Stimulated activated naive CD8-positive, alpha-beta T cell treated with anti-CD3 and anti-CD28 coated beads, Interleukin-15, Interleukin-2, amounts not matched to agents 100 ng/mL and 50 ng/mL, for 24 hours (primary cell): Measurements from ENCODE around the gene CASZ1.

Source experiments
- H3K27ac Mint-ChIP-seq: one replicate; pipeline ENCODE4 v1.8.0; 2021; ENCODE audit warnings: mild to moderate bottlenecking, mixed read lengths
- H3K27me3 Mint-ChIP-seq: one replicate; pipeline ENCODE4 v1.8.0; 2021; ENCODE audit warnings: mixed read lengths
- H3K36me3 Mint-ChIP-seq: one replicate; pipeline ENCODE4 v1.8.0; 2021; ENCODE audit warnings: low read depth, mixed read lengths
- H3K4me1 Mint-ChIP-seq: one replicate; pipeline ENCODE4 v1.8.0; 2021; ENCODE audit warnings: low read depth, mixed read lengths
- H3K4me3 Mint-ChIP-seq: one replicate; pipeline ENCODE4 v1.8.0; 2021; ENCODE audit warnings: mild to moderate bottlenecking, mixed read lengths
- H3K9me3 Mint-ChIP-seq: one replicate; pipeline ENCODE4 v1.8.0; 2021; ENCODE audit warnings: mixed read lengths

CASZ1 gene

GRCh38 chr1:10777749-10778574, 18.5 kb downstream of the CASZ1 start:
- H3K4me3 Mint-ChIP-seq, result no peak overlapping the region
- H3K4me1 Mint-ChIP-seq, result no peaks in the 10 kb centered on the region
- no peaks in the 10 kb centered on the region for H3K36me3 Mint-ChIP-seq
- H3K27ac Mint-ChIP-seq, result no peak overlapping the region
- H3K27me3 Mint-ChIP-seq, result no peaks in the 10 kb centered on the region
- H3K9me3 Mint-ChIP-seq, result no peaks in the 10 kb centered on the region

DNA sequence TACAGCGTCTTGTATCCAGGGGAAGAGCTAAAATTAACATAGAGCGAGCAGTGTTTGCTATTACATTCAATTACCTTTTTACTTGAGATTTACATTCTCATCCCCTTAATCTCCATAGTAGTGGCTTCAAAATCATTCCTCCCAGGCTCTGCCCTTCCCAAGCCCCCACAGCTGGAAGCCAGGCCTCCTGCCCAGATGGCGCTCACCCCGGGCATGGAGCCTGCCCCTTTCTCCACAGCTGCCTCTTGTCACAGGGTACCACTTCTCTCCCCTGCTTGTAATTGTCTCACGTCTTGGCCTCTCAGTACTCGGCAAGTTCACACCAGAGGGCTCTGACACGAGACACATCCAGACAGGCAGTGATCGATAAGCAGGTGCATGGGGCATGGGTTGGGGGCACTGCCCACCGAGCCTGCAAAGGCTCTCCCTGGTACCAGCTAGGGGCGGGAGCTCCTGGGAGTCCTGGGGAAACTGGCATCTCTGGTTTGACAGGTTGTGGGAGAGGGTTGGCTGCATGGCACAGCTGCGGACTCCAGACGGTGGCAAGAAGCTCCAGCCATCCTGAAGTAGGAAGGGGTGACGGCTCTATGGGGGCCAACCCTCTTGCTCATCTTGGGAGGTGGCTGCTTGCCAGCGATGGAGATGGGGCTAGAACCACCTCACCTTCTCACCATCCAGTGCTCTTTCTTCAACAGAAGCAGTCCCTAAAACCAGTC, 20.1 kb downstream of the CASZ1 start:
- no peak overlapping the region for H3K4me3 Mint-ChIP-seq
- no peaks in the 10 kb centered on the region for H3K4me1 Mint-ChIP-seq
- no peaks in the 10 kb centered on the region for H3K36me3 Mint-ChIP-seq
- H3K27ac Mint-ChIP-seq, result no peak overlapping the region
- no peaks in the 10 kb centered on the region for H3K9me3 Mint-ChIP-seq
- no peaks in the 10 kb centered on the region for H3K27me3 Mint-ChIP-seq

DNA sequence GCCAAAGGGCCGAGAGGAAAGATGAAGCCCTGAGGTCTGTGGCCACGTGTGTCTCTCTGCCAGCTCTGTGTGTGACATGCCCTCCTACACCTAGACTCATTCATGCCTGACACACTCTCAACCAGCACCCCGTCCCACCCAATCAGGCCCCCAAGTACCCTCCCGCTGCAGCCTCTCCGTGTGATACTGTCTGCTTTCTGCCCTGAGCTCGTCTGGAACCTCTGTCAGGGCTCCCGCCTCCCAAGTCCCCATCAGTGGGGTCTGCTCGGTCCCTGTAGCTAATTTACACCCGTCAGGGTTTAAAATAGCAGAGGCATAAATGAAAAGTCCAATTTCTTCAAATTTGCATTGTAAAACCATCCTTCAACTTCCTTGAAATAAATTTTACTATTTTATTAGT, 20.7 kb downstream of the CASZ1 start:
- Mint-ChIP-seq H3K4me3 (no peak overlapping the region), H3K9me3 (no peaks in the 10 kb centered on the region), H3K36me3 (no peaks in the 10 kb centered on the region), H3K4me1 (no peaks in the 10 kb centered on the region), H3K27me3 (no peaks in the 10 kb centered on the region), H3K27ac (no peak overlapping the region)

- no peak overlapping the region for H3K4me3 Mint-ChIP-seq
- H3K36me3 Mint-ChIP-seq, result no peaks in the 10 kb centered on the region
- no peak overlapping the region for H3K27ac Mint-ChIP-seq
- no peaks in the 10 kb centered on the region for H3K27me3 Mint-ChIP-seq
- no peaks in the 10 kb centered on the region for H3K4me1 Mint-ChIP-seq
- H3K9me3 Mint-ChIP-seq, result no peaks in the 10 kb centered on the region
These were observed 21.7 kb downstream of the CASZ1 start for GRCh38 chr1:10774615-10775310.

DNA sequence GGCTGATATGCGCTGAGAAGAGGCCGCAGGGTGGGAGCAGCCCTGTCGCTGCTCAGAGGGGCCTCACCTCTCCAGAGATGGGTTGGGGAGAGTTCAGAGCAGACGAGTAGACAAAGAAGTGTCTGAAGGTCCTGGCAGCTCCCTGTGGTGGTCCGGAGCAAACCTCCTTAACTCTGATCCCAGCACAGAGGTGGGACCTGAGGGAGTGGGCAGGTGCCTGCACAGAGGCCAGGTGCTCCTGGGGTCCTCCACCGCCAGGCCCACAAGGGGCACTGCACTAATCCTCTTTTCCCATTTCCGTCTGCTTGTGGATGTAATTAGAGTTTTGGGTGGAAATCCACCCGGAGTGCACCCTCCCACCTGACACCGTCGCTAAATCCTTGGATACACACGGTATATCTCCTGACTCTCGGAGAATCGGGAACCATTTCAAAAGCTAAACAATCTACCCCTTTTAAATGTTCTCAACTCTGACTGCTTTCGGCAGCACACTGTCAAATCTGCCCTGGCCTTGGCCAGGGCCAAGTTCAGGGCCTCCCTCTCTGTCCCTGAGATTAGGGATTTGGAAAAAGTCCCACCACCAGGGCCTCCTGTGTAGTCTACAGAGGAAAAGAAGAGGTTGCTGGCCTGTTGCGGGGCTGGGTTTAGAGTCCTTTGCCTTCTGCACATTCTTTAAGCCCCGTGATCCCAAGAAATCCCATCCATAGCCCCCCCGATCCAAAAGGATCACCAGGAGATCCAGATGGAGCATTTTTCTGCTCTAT, 22.4 kb downstream of the CASZ1 start:
- no peaks in the 10 kb centered on the region for H3K9me3 Mint-ChIP-seq
- H3K27ac Mint-ChIP-seq, result no peak overlapping the region
- H3K4me1 Mint-ChIP-seq, result no peaks in the 10 kb centered on the region
- no peak overlapping the region for H3K4me3 Mint-ChIP-seq
- H3K36me3 Mint-ChIP-seq, result no peaks in the 10 kb centered on the region
- H3K27me3 Mint-ChIP-seq, result no peaks in the 10 kb centered on the region

GRCh38 chr1:10773376-10773775, 23.1 kb downstream of the CASZ1 start:
- Mint-ChIP-seq H3K4me3 (no peak overlapping the region), H3K36me3 (no peaks in the 10 kb centered on the region), H3K4me1 (no peaks in the 10 kb centered on the region), H3K27ac (no peak overlapping the region), H3K27me3 (no peaks in the 10 kb centered on the region), H3K9me3 (no peaks in the 10 kb centered on the region)

GRCh38 chr1:10772711-10773110, 23.7 kb downstream of the CASZ1 start:
- Mint-ChIP-seq H3K9me3 (no peaks in the 10 kb centered on the region), H3K36me3 (no peaks in the 10 kb centered on the region), H3K27ac (no peak overlapping the region), H3K27me3 (no peaks in the 10 kb centered on the region), H3K4me3 (no peak overlapping the region), H3K4me1 (no peaks in the 10 kb centered on the region)

- Mint-ChIP-seq H3K27me3 (no peaks in the 10 kb centered on the region), H3K4me1 (no peaks in the 10 kb centered on the region), H3K4me3 (no peak overlapping the region), H3K36me3 (no peaks in the 10 kb centered on the region), H3K9me3 (no peaks in the 10 kb centered on the region), H3K27ac (no peak overlapping the region)
These were observed 24.7 kb downstream of the CASZ1 start for GRCh38 chr1:10771789-10772188.

- H3K4me3 Mint-ChIP-seq, result no peak overlapping the region
- no peaks in the 10 kb centered on the region for H3K9me3 Mint-ChIP-seq
- no peaks in the 10 kb centered on the region for H3K36me3 Mint-ChIP-seq
- H3K27ac Mint-ChIP-seq, result no peak overlapping the region
- H3K4me1 Mint-ChIP-seq, result no peaks in the 10 kb centered on the region
- H3K27me3 Mint-ChIP-seq, result no peaks in the 10 kb centered on the region
These were observed 27.9 kb downstream of the CASZ1 start for GRCh38 chr1:10768552-10768951.

DNA sequence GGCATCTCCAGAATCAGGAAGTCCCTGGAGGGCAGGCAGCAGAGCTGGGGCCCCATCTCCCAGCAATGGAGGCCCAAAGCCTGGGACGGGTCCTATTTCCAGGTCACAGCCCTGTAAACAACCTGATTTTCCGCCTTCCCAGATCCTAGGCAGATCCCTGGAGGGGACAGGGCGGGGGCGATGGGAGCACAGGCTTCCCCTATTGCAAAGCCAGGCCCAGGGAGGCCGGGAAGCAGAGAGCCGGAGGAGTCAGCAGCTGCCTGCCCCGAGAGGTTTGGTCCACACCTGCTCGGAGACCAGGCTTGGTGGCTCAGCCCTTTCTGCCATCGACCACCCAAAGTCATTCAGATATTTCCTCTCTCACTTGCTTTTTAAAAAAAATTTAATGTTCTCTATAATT, 29.2 kb downstream of the CASZ1 start:
- Mint-ChIP-seq H3K27ac (no peak overlapping the region), H3K27me3 (no peaks in the 10 kb centered on the region), H3K4me3 (no peak overlapping the region), H3K36me3 (no peaks in the 10 kb centered on the region), H3K9me3 (no peaks in the 10 kb centered on the region), H3K4me1 (no peaks in the 10 kb centered on the region)

DNA sequence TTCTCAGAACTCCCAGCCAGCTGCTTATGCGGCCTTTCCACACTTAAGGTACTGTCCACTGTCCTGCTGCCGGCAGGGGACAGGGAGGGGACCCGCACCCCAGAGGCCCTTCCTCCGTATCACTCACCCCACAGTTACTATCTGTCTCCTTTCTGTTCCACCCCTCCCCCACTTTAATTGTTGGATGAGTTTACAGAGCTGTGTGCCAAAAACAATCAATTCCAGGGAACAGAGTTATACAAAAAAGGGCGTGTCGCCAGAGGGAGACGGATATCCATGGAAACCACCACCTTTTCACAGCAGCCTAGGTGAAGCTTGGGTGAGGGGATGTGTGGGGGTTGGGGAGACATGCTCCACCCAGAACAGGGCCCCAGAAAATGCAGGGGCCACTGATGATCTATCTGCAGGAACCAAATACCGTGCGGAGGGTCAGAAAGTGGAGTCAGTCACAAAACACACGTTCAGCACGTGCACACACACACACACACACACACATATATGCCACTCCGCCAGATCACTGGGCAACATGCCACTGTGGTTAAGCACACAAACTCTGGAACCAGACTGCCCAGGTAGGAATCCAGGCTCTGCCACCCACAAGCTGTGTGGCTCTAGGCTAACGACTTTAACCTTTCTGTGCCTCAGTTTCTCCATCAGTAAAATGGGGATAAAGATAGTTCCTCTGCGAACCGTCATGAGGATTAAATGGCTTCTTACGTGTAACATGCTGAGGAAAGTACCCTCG, 30.5 kb downstream of the CASZ1 start:
- H3K4me3 Mint-ChIP-seq, result no peak overlapping the region
- no peaks in the 10 kb centered on the region for H3K36me3 Mint-ChIP-seq
- H3K27me3 Mint-ChIP-seq, result no peaks in the 10 kb centered on the region
- no peaks in the 10 kb centered on the region for H3K9me3 Mint-ChIP-seq
- no peaks in the 10 kb centered on the region for H3K4me1 Mint-ChIP-seq
- no peak overlapping the region for H3K27ac Mint-ChIP-seq

GRCh38 chr1:10765304-10765703, 31.1 kb downstream of the CASZ1 start:
- Mint-ChIP-seq H3K4me1 (no peaks in the 10 kb centered on the region), H3K27ac (no peak overlapping the region), H3K4me3 (no peak overlapping the region), H3K9me3 (no peaks in the 10 kb centered on the region), H3K27me3 (no peaks in the 10 kb centered on the region), H3K36me3 (no peaks in the 10 kb centered on the region)

DNA sequence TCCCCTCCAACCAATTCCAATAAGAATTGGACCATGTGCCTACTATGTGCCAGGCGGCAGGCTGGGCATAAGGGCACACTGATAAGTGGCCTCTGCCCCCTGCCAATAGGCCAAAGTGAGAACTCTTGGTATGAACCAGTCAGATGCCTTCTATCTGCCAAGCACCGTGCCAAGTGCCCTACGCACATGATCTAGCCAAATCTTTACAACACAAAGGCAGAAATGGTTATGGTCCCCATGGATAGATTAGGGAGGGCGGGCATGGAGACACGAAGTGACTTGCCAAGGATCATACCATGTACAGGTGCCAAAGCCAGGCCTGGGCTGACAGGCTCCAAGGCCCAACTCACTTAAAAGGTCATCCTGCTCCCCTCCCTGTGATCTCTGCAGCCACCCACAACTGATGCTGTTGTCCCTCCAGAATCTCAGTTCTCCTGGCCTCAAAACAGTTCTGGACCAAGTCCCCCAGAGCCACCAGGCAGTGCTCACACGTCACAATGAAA, 32.1 kb downstream of the CASZ1 start:
- no peak overlapping the region for H3K27ac Mint-ChIP-seq
- H3K9me3 Mint-ChIP-seq, result no peaks in the 10 kb centered on the region
- no peaks in the 10 kb centered on the region for H3K27me3 Mint-ChIP-seq
- H3K4me1 Mint-ChIP-seq, result no peaks in the 10 kb centered on the region
- no peaks in the 10 kb centered on the region for H3K36me3 Mint-ChIP-seq
- H3K4me3 Mint-ChIP-seq, result no peak overlapping the region

GRCh38 chr1:10762875-10763274, 33.6 kb downstream of the CASZ1 start:
- Mint-ChIP-seq H3K9me3 (no peaks in the 10 kb centered on the region), H3K27me3 (no peaks in the 10 kb centered on the region), H3K36me3 (no peaks in the 10 kb centered on the region), H3K27ac (no peak overlapping the region), H3K4me3 (no peak overlapping the region), H3K4me1 (no peaks in the 10 kb centered on the region)
